Measurements from ENCODE around the gene AXIN1. TPM values are rescaled to one million over a fixed set of nuclear protein-coding genes. Genes with fewer than 3 reads are reported as not detected.

AXIN1 gene
- total and polyA plus RNA-seq, 9 of the 15 experiments (the other 6 are each of a cell fraction or from before 2014, with no cell fraction given) = 0.42 to 58.0 (median 25.9) TPM

- TF ChIP-seq CAMTA2 (CRISPR knock-in tag; conservative IDR thresholded peaks at IDR 0.05) = no peak
- TF ChIP-seq SNRNP70 (optimal IDR thresholded peaks at IDR 0.05; ENCODE audit: low read depth, low read length) = no peak
- no peak for TF ChIP-seq MTA3 (IDR thresholded peaks at IDR 0.05; ENCODE audit: borderline replicate concordance)
- TF ChIP-seq YBX1 (IDR thresholded peaks at IDR 0.05) = no peak
Observed at GRCh38 chr16:301235-301634, 51.3 kb downstream of the AXIN1 start (continued).

- DNase-seq (ENCODE audit: extremely low read depth in 1 of 4, low spot score in 3 of 4) (no peak), FAIRE-seq (no peak), ATAC-seq (no peak)
- CTCF ChIA-PET (ENCODE audit: low intra/inter-chr PET ratio) = no interaction called here
- H3K9ac ChIP-seq (ENCODE audit: insufficient read depth in 1 of 2, low read depth in 2 of 2, low read length in 2 of 2) = no peak overlapping the region
- no peaks in the 10 kb centered on the region for H3K9me3 ChIP-seq (replicated peaks; ENCODE audit: control insufficient read depth, insufficient read depth, low read depth, low read length)
- H3K27me3 ChIP-seq (ENCODE audit: control insufficient read depth in 2 of 2, insufficient read depth in 2 of 2, low read length in 2 of 2) = no peaks in the 10 kb centered on the region
- no peak for TF ChIP-seq PKNOX1 (IDR thresholded peaks at IDR 0.05)
- TF ChIP-seq HNRNPL (IDR thresholded peaks at IDR 0.05; ENCODE audit: low read depth, low read length) = 0 out of 2 replicates have a peak, but pooled peaks have one; percentile 36
- H2AFZ ChIP-seq (ENCODE audit: low read depth, low read length) = no peak overlapping the region
- BruUV-seq (replicated peaks) = no TSS peak
- POLR2A ChIA-PET = interaction anchor here (0.6 to 1.3 kb wide), 2 partner anchors 18 to 573 kb away, joined by 3 to 4 read pairs; no protein-coding TSS in a partner anchor
- H3K9me1 ChIP-seq (ENCODE audit: control insufficient read depth, insufficient read depth, low read length) = no peaks in the 10 kb centered on the region
- peaks cover 5% of the 10 kb centered on the region; the same call in 1 of the 3 replicates for H3K79me2 ChIP-seq (ENCODE audit: control insufficient read depth, insufficient read depth, low read length)
- WGBS (ENCODE audit: insufficient coverage, low coverage, missing lambda C conversion rate) = 98% methylated on average over 23 of the region's 32 CpGs
- in situ Hi-C loops (cut with MboI) = no loop called here
- H3K27ac ChIP-seq (ENCODE audit: extremely low read depth, low read depth, low read length) = no peak overlapping the region
- H3K36me3 ChIP-seq (ENCODE audit: control insufficient read depth, insufficient read depth, low read length) = peaks cover 51% of the 10 kb centered on the region; the same call in 1 of the 3 replicates
- no peaks in the 10 kb centered on the region for H4K20me1 ChIP-seq (replicated peaks; ENCODE audit: control insufficient read depth, insufficient read depth, low read length)
- H3K4me1 ChIP-seq (replicated peaks in 1 of 2; ENCODE audit: control insufficient read depth in 2 of 2, insufficient read depth in 2 of 2, low read length in 2 of 2) = peaks cover 0 to 5% of the 10 kb centered on the region in 2 experiments; a peak in 2 of 5 replicates
- no peak overlapping the region for H3K4me2 ChIP-seq (ENCODE audit: insufficient read depth, low read length)
- intact Hi-C loops (cut with micrococcal nuclease) = no loop called here
- no peak overlapping the region for H3K4me3 ChIP-seq
Observed at GRCh38 chr16:297832-298231, 54.7 kb downstream of the AXIN1 start.

Data from K562 (cell line).